ENCODE measurements around the gene TMEM95.

The TMEM95 gene

GRCh38 chr17:7324438-7324779 lies 30.5 kb upstream of the TMEM95 start:
- TF ChIP-seq ZFP37 (tag by site-specific recombination; IDR thresholded peaks at IDR 0.05) (no peak), ZNF311 (tag by site-specific recombination; IDR thresholded peaks at IDR 0.05; ENCODE audit: borderline replicate concordance) (no peak), ZEB2 (tag by site-specific recombination; IDR thresholded peaks at IDR 0.05) (no peak), ZFHX2 (tag by site-specific recombination; conservative IDR thresholded peaks at IDR 0.05) (no peak), ZNF24 (tag by site-specific recombination; IDR thresholded peaks at IDR 0.05) (no peak), ZNF280C (tag by site-specific recombination; IDR thresholded peaks at IDR 0.05) (no peak), HOXA7 (CRISPR knock-in tag; IDR thresholded peaks at IDR 0.05; ENCODE audit: borderline replicate concordance) (no peak), ZNF23 (tag by site-specific recombination; IDR thresholded peaks at IDR 0.05; ENCODE audit: borderline replicate concordance) (no peak), ZFP3 (tag by site-specific recombination; IDR thresholded peaks at IDR 0.05; ENCODE audit: low read depth) (no peak), ZBTB17 (tag by site-specific recombination; IDR thresholded peaks at IDR 0.05) (no peak), ZNF837 (tag by site-specific recombination; IDR thresholded peaks at IDR 0.05) (no peak), AEBP2 (tag by site-specific recombination; IDR thresholded peaks at IDR 0.05; ENCODE audit: borderline replicate concordance) (no peak), ZNF501 (tag by site-specific recombination; IDR thresholded peaks at IDR 0.05) (no peak), ZFP69B (tag by site-specific recombination; IDR thresholded peaks at IDR 0.05) (no peak), ZNF830 (tag by site-specific recombination; IDR thresholded peaks at IDR 0.05; ENCODE audit: low read depth) (no peak), KLF9 (tag by site-specific recombination; IDR thresholded peaks at IDR 0.05; ENCODE audit: low read depth) (no peak)

DNA sequence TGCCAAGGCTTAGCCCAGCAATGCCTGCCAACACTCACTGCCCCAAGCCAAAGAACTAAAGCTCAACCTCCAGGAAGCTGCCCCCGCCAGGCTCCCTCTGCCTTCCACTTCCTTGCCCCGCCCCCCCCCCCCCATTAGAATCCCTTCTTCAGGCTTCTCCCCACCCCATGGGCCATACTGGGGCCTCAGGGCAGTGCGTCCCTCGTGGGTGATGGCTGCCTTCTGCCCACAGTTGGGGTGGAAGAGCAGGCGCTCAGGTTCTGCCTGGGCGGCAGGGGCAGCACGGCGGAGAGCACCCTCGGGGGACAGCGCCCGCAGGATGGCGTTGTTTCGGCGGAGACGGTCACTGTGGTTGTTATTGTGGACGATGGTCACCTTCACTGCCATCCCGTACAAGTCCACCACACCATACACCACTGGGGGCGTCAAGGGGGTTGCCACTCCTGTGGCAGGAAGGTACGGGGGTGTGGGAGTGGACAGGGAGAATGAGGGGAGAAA lies 29.9 kb upstream of the TMEM95 start:
- POLR2A ChIA-PET, result interaction anchor here (0.9 kb wide), 1 partner anchor 19 kb away, joined by 3 read pairs; no protein-coding TSS in a partner anchor
- H3K4me3 ChIP-seq (ENCODE audit: low read depth, low read length), result no peak overlapping the region
- H3K4me1 ChIP-seq (ENCODE audit: control insufficient read depth, insufficient read depth, low read length), result peaks cover 6% of the 10 kb centered on the region
- peaks cover 30 to 72% of the 10 kb centered on the region in 2 experiments for H3K36me3 ChIP-seq (ENCODE audit: control insufficient read depth in 2 of 2, insufficient read depth in 1 of 2, low read length in 2 of 2)
- no peak overlapping the region for H3K27ac ChIP-seq (ENCODE audit: extremely low read depth, low read depth, low read length)
- H3K9me3 ChIP-seq (ENCODE audit: control insufficient read depth, insufficient read depth, low read depth, low read length), result no peaks in the 10 kb centered on the region
- CTCF ChIA-PET, result interaction anchor here (0.5 to 5.2 kb wide), 9 partner anchors 14 to 289 kb away, joined by 3 to 50 read pairs (median 4); partner anchors contain the start of gene SLC16A13
- no peak for TF ChIP-seq SCRT2 (tag by site-specific recombination; IDR thresholded peaks at IDR 0.05)
- TF ChIP-seq ZNF140 (tag by site-specific recombination; IDR thresholded peaks at IDR 0.05), result no peak
- no peak for TF ChIP-seq ZIC2 (tag by site-specific recombination; IDR thresholded peaks at IDR 0.05)
- TF ChIP-seq ZNF596 (tag by site-specific recombination; IDR thresholded peaks at IDR 0.05), result no peak
- TF ChIP-seq PBX3 (CRISPR knock-in tag; IDR thresholded peaks at IDR 0.05), result no peak
- TF ChIP-seq YY2 (tag by site-specific recombination; IDR thresholded peaks at IDR 0.05), result no peak
- TF ChIP-seq, protein P1, sequence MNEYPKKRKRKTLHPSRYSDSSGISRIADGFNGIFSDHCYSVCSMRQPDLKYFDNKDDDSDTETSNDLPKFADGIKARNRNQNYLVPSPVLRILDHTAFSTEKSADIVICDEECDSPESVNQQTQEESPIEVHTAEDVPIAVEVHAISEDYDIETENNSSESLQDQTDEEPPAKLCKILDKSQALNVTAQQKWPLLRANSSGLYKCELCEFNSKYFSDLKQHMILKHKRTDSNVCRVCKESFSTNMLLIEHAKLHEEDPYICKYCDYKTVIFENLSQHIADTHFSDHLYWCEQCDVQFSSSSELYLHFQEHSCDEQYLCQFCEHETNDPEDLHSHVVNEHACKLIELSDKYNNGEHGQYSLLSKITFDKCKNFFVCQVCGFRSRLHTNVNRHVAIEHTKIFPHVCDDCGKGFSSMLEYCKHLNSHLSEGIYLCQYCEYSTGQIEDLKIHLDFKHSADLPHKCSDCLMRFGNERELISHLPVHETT (tag by site-specific recombination; IDR thresholded peaks at IDR 0.05), result no peak
- no peak for TF ChIP-seq ZNF394 (tag by site-specific recombination; IDR thresholded peaks at IDR 0.05; ENCODE audit: borderline replicate concordance)
- no peak for TF ChIP-seq KLF7 (tag by site-specific recombination; IDR thresholded peaks at IDR 0.05; ENCODE audit: borderline replicate concordance)
- no peak for TF ChIP-seq ZFP69B (tag by site-specific recombination; IDR thresholded peaks at IDR 0.05)

More at GRCh38 chr17:7324438-7324779, 30.5 kb upstream of the TMEM95 start:
- Histone ChIP-seq H3K4me3 (ENCODE audit: low read depth, low read length) (no peak overlapping the region), H3K27ac (ENCODE audit: extremely low read depth, low read depth, low read length) (no peak overlapping the region), H3K4me1 (ENCODE audit: control insufficient read depth, insufficient read depth, low read length) (peaks cover 6% of the 10 kb centered on the region), H3K36me3 (ENCODE audit: control insufficient read depth in 2 of 2, insufficient read depth in 1 of 2, low read length in 2 of 2) (peaks cover 31 to 74% of the 10 kb centered on the region in 2 experiments), H3K9me3 (ENCODE audit: control insufficient read depth, insufficient read depth, low read depth, low read length) (no peaks in the 10 kb centered on the region)
- CTCF ChIA-PET, result interaction anchor here (0.5 to 5.2 kb wide), 9 partner anchors 14 to 236 kb away, joined by 4 to 50 read pairs (median 4); no protein-coding TSS in a partner anchor
- POLR2A ChIA-PET, result interaction anchor here (0.9 to 1.1 kb wide), 2 partner anchors 20 to 159 kb away, joined by 3 read pairs; partner anchors contain the start of gene POLR2A
